Spleen (tissue), 11 donors: ENCODE results near the gene KXD1. TPM values are rescaled to one million over a fixed set of nuclear protein-coding genes. Genes with fewer than 3 reads are reported as not detected.

Source experiments
- DNase-seq: peaks from one replicate; pipeline ENCODE4 v3.0.0-alpha.2; 2020
- H3K27ac ChIP-seq, 8 donors: fragments of 200-600 bp; sonication (generic) in 7 of 8; 1 replicate in 4 of 8; 2 replicates in 4 of 8; pipeline versions ENCODE4 v1.5.0 to v1.8.0; 2016 to 2021; ENCODE audit warnings: inconsistent platforms in 4 of 8, mild to moderate bottlenecking in 4 of 8, moderate library complexity in 1 of 8
- H3K27me3 ChIP-seq, 7 donors: fragments of 200-600 bp; sonication (generic) in 6 of 7; replicated peaks in 1 of 7; 1 replicate in 4 of 7; 2 replicates in 3 of 7; pipeline versions ENCODE4 v1.5.0 to v1.8.0; 2016 to 2021; ENCODE audit warnings: inconsistent platforms in 3 of 7, mild to moderate bottlenecking in 1 of 7
- H3K36me3 ChIP-seq, 6 donors: fragments of 200-600 bp; sonication (generic) in 5 of 6; 1 replicate in 4 of 6; 2 replicates in 2 of 6; pipeline versions ENCODE4 v1.5.0 to v1.8.0; 2016 to 2021; ENCODE audit warnings: inconsistent platforms in 2 of 6
- H3K4me1 ChIP-seq, 6 donors: fragments of 200-600 bp; sonication (generic) in 5 of 6; 1 replicate in 3 of 6; 2 replicates in 3 of 6; pipeline versions ENCODE4 v1.5.0 to v1.8.0; 2016 to 2021; ENCODE audit warnings: inconsistent platforms in 3 of 6
- H3K4me3 ChIP-seq, 8 donors: fragments of 200-600 bp; sonication (generic) in 7 of 8; 1 replicate in 4 of 8; 2 replicates in 4 of 8; pipeline versions ENCODE4 v1.5.0 to v1.8.0; 2016 to 2021; ENCODE audit warnings: inconsistent platforms in 4 of 8, mild to moderate bottlenecking in 4 of 8, moderate library complexity in 2 of 8
- H3K9me3 ChIP-seq, 8 donors: fragments of 200-600 bp; sonication (generic) in 7 of 8; 1 replicate in 4 of 8; 2 replicates in 4 of 8; pipeline versions ENCODE4 v1.5.0 to v1.8.0; 2016 to 2021; ENCODE audit warnings: inconsistent platforms in 4 of 8
- POLR2A ChIP-seq, 3 donors: fragments of 450-650 bp; IDR thresholded peaks; one replicate each; pipeline ENCODE4 v1.5.1; 2017; ENCODE audit warnings: antibody characterized with exemption in 3 of 3, mild to moderate bottlenecking in 1 of 3
- POLR2AphosphoS5 ChIP-seq, 3 donors: sonication (generic); formaldehyde crosslinking; IDR thresholded peaks; one replicate each; pipeline ENCODE4 v1.5.1; 2017; ENCODE audit warnings: antibody characterized with exemption in 3 of 3
- WGBS, 5 donors: extraction: QIAGEN DNeasy Blood & Tissue Kit in 3 of 5; methylation state at CpG; one replicate each; pipeline versions ENCODE4 v1.1.5 to v1.1.7; 2013 to 2018; 5-methylcytosine and 5-hydroxymethylcytosine counted together
- intact Hi-C: fragments of 100-400 bp; cut with DNase I; formaldehyde crosslinking; loops from one replicate; pipeline ENCODE4 v1.15.0; 2023; ENCODE audit warnings: low total_unique reads
- polyA plus RNA-seq, 3 donors: library from polyadenylated mRNA; stranded (reverse); fragments of 200-250 nt; gene quantifications; one replicate each; pipeline ENCODE4 v1.2.1, GENCODE V29; 2013
- total RNA-seq, 7 donors: library from RNA; depleted of rRNA in 3 of 7; stranded (reverse); fragments of >200 nt in 3 of 7; fragmentation: NEBNext Ultra II Directional in 4 of 7; extraction: Animal tissue kit (Norgen Biotek cat#: 25700) in 4 of 7; gene quantifications; one replicate each; pipeline versions ENCODE4 v1.1.0 to v1.2.1, GENCODE V29; 2016 to 2021
- TF ChIP-seq, protein P1 (sequence below), 11 experiments: fragments of 200-600 bp in 7 of 11; fragments of 450-650 bp in 4 of 11; sonication (generic) in 4 of 11; IDR thresholded peaks in 8 of 11; conservative IDR thresholded peaks in 3 of 11; 1 replicate in 7 of 11; 2 replicates in 4 of 11; pipeline versions ENCODE4 v1.4.0 to v1.8.0; 2016 to 2021; ENCODE audit warnings: antibody characterized with exemption in 11 of 11, inconsistent platforms in 4 of 11, mild to moderate bottlenecking in 1 of 11
- donor health status: healthy with polysubstance abuse.
- donor health status: DM: no; HTN: no; CAD: no; lungs with moderate emphysema.
- donor health status: DM: no; HTN: no; CAD: no.
- donor health status: Bipolar disorder and iron deficiency.
- donor health status: healthy.
- donor health status: DM: no; HTN: no; CAD: no.
- donor health status: DM: yes; HTN: yes; CAD: no.

KXD1 gene
- total and polyA plus RNA-seq, 10 donors = 63.9 to 90.9 (median 74.8) TPM

DNA sequence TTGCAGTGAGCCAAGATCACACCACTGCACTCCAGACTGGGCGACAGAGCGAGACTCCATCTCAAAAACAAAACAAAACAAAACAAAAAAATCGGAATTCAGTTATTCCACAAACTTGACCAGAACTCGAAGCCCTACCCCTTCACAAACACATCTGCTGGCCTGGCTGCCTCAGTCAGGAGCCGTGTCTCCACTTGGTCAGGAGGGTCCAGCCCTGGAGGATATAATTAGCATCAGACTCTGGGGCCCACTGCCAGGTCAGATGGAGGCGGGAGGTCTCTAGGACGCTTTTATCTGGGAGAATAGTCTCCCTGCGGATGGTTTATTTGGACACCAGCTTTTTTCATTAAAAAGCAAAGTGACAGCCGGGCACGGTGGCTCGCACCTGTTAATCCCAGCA is 43.8 kb upstream of the KXD1 start:
- intact Hi-C loops = no loop called here
- DNase-seq = no peak
- WGBS, 5 donors = 81 to 93% (median 89%) methylated on average over 11 of the region's 11 CpGs

DNA sequence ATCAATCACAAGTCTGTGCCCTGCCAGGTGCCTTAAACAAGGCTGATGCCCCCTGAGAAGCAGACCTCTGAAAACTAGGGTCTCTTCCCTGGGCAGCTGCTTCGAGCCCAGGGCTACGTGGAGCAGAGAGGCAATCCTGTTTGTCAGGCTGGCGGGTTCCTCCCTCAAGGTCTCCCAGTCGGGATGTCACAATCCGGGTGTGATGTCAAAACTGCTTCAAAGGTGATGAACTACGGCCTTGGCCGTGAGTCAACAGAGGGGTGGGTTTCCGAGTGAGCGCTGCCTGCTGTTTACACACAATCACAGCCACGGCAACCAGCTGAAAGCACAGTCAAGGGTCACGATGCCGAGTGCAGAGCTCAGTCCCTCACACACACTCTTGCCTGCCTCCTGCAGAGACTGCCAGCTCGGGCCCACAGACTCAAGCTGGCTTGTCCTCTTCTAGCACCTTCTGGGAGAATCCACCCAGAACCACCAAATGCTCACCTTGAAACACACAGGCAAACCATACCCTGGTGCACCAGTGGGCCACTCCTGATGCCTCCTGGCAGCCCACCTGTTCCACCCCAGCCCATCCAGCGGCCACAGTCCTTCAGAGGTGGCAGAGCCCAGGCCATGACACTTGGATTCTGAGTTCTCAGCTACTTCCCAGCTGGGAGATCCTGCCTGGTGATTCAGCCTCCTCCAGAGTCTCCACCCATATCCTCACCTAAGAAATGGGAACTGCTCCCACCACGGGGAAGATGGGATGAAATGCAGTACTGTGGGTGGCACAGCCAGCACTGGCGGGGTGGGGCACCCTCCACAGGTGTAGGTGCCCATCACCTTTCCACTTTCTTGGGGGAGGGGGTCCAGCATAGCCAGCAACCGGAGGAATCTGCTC is 42.6 kb upstream of the KXD1 start:
- intact Hi-C loops = no loop called here
- H3K27ac ChIP-seq = peak overlapping the region; percentile 48 to 99 (median 85)
- H3K4me3 ChIP-seq = peak overlapping the region in 1 of 8 donors; percentile 45
- H3K36me3 ChIP-seq = peaks cover 0 to 6% (median 0%) of the 10 kb centered on the region in 6 donors
- H3K4me1 ChIP-seq = peaks cover 36 to 99% (median 80%) of the 10 kb centered on the region in 6 donors
- H3K27me3 ChIP-seq = no peaks in the 10 kb centered on the region
- 37 to 64% (median 54%) methylated on average over 5 to 17 of the region's 17 CpGs for WGBS, 5 donors
- peak; percentile 90 for DNase-seq
- H3K9me3 ChIP-seq = no peaks in the 10 kb centered on the region
- TF ChIP-seq POLR2A (IDR thresholded peaks at IDR 0.05) (peak in 1 of 3 donors; percentile 26), POLR2AphosphoS5 (IDR thresholded peaks at IDR 0.05) (peak; percentile 76 to 92 (median 86))
- TF ChIP-seq, protein P1, sequence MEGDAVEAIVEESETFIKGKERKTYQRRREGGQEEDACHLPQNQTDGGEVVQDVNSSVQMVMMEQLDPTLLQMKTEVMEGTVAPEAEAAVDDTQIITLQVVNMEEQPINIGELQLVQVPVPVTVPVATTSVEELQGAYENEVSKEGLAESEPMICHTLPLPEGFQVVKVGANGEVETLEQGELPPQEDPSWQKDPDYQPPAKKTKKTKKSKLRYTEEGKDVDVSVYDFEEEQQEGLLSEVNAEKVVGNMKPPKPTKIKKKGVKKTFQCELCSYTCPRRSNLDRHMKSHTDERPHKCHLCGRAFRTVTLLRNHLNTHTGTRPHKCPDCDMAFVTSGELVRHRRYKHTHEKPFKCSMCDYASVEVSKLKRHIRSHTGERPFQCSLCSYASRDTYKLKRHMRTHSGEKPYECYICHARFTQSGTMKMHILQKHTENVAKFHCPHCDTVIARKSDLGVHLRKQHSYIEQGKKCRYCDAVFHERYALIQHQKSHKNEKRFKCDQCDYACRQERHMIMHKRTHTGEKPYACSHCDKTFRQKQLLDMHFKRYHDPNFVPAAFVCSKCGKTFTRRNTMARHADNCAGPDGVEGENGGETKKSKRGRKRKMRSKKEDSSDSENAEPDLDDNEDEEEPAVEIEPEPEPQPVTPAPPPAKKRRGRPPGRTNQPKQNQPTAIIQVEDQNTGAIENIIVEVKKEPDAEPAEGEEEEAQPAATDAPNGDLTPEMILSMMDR (IDR thresholded peaks at IDR 0.05 in 8 of 11, conservative IDR thresholded peaks at IDR 0.05 in 3 of 11) = no peak

More for the DNA sequence above, 43.8 kb upstream of the KXD1 start:
- TF ChIP-seq POLR2AphosphoS5 (IDR thresholded peaks at IDR 0.05) (no peak), POLR2A (IDR thresholded peaks at IDR 0.05) (no peak)
- TF ChIP-seq, protein P1 (IDR thresholded peaks at IDR 0.05 in 8 of 11, conservative IDR thresholded peaks at IDR 0.05 in 3 of 11) = no peak
- H3K27me3 ChIP-seq = no peaks in the 10 kb centered on the region
- H3K36me3 ChIP-seq = peaks cover 0 to 6% (median 0%) of the 10 kb centered on the region in 6 donors
- H3K4me3 ChIP-seq = no peak overlapping the region
- peak overlapping the region in 5 of 8 donors; percentile 32 to 99 (median 88) for H3K27ac ChIP-seq
- no peaks in the 10 kb centered on the region for H3K9me3 ChIP-seq
- H3K4me1 ChIP-seq = peaks cover 35 to 99% (median 79%) of the 10 kb centered on the region in 6 donors

DNA sequence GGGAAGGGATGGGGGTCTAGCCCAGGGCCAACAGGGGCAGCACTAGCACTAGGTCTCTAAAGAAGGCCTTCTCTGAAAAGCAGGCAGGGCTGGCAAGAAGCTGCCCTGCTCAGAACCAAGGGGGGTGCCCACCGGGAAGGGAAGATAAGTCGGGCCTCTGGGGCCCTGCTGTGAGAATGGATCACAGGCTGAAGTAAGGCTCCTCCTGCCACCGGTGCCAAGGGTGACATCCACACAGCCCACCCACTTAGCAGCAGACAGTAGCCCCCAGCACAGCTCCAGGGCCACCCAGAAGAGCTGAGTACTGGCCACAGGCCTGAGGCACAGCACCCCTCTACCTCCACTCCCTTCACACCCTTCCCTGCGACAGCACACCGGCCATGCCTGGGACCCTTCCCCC is 41.7 kb upstream of the KXD1 start:
- no peak for DNase-seq
- intact Hi-C loops = no loop called here
- H3K27ac ChIP-seq = peak overlapping the region in 7 of 8 donors; percentile 72 to 99 (median 85)
- 69 to 100% (median 90%) methylated on average over 3 to 5 of the region's 5 CpGs for WGBS, 5 donors
- H3K9me3 ChIP-seq = no peaks in the 10 kb centered on the region
- TF ChIP-seq POLR2AphosphoS5 (IDR thresholded peaks at IDR 0.05) (no peak), POLR2A (IDR thresholded peaks at IDR 0.05) (no peak)
- TF ChIP-seq, protein P1 (IDR thresholded peaks at IDR 0.05 in 8 of 11, conservative IDR thresholded peaks at IDR 0.05 in 3 of 11) = no peak
- H3K4me1 ChIP-seq = peaks cover 37 to 99% (median 76%) of the 10 kb centered on the region in 6 donors
- no peaks in the 10 kb centered on the region for H3K27me3 ChIP-seq
- H3K4me3 ChIP-seq = peak overlapping the region in 1 of 8 donors; percentile 45
- H3K36me3 ChIP-seq = peaks cover 0 to 6% (median 0%) of the 10 kb centered on the region in 6 donors

DNA sequence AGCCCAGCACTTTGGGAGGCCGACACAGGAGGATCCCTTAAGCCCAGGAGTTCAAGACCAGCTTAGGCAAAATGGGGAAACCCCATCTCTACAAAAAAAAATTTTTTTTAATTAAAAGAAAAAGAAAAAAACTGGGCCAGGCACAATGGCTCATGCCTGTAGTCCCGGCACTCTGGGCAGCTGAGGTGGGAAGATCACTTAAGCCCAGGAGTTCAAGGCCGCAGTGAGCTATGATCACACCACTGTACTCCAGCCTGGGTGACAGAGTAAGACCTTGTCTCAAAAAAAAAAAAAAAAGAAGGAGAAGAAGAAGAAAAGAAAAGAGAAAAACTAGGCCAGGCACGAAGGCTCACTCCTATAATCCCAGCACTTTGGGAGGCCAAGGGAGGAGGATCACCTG is 40.1 kb upstream of the KXD1 start:
- Histone ChIP-seq H3K27ac (peak overlapping the region in 4 of 8 donors; percentile 95 to 99 (median 99)), H3K27me3 (no peaks in the 10 kb centered on the region), H3K36me3 (peaks cover 0 to 6% (median 0%) of the 10 kb centered on the region in 6 donors), H3K4me1 (peaks cover 37 to 89% (median 74%) of the 10 kb centered on the region in 6 donors), H3K4me3 (no peak overlapping the region), H3K9me3 (no peaks in the 10 kb centered on the region)
- DNase-seq = no peak
- intact Hi-C loops = no loop called here
- no peak for TF ChIP-seq POLR2AphosphoS5 (IDR thresholded peaks at IDR 0.05)
- no peak for TF ChIP-seq POLR2A (IDR thresholded peaks at IDR 0.05)
- TF ChIP-seq, protein P1 (IDR thresholded peaks at IDR 0.05 in 8 of 11, conservative IDR thresholded peaks at IDR 0.05 in 3 of 11) = no peak
- WGBS, 5 donors = 84 to 95% (median 89%) methylated on average over 4 of the region's 4 CpGs
